ENCODE results near the gene TUBB8B.
"Not testable (repeated sequence)": the region's sequence is repeated elsewhere in the genome, so short reads cannot be mapped to it uniquely, and the experiment has no call there.

TUBB8B gene

GRCh38 chr18:49176-49665, at the start of gene TUBB8B:
Gene TUBB8B, minus strand, starts transcription at chr18:49615. Its CDS starts 58 bp downstream, at chr18:49557.
- not testable (repeated sequence) for DNase-seq (ENCODE audit: low spot score)

DNA sequence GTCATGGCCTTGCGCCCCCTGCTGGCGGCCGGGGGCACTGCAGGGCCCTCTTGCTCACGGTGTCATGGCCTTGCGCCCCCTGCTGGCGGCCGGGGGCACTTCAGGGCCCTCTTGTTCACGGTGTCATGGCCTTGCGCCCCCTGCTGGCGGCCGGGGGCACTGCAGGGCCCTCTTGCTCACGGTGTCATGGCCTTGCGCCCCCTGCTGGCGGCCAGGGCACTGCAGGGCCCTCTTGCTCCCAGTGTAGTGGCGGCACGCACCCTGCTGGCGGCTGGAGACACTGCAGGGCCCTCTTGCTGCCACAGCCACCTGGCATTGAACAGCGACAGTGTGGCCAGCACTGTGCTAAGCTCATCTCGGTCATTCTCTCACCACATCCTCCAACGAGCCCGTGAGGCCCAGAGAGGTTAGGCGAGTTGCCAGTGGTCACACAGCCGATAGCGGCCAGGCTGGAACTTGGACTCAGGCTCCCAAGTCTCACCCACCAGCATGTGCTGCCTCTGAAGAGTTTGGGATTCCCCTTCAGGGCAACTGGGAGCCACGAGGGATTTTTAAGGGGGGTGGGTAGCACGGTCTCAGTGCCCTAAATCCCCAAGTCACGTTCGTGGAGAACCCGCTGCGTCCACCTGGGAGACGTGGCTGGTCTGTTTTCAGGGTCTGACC, 48.0 kb upstream of the TUBB8B start:
- DNase-seq (ENCODE audit: low spot score), result not testable (repeated sequence)

- DNase-seq (ENCODE audit: low spot score), result not testable (repeated sequence)
Observed at GRCh38 chr18:96767-97131, 47.3 kb upstream of the TUBB8B start.

DNA sequence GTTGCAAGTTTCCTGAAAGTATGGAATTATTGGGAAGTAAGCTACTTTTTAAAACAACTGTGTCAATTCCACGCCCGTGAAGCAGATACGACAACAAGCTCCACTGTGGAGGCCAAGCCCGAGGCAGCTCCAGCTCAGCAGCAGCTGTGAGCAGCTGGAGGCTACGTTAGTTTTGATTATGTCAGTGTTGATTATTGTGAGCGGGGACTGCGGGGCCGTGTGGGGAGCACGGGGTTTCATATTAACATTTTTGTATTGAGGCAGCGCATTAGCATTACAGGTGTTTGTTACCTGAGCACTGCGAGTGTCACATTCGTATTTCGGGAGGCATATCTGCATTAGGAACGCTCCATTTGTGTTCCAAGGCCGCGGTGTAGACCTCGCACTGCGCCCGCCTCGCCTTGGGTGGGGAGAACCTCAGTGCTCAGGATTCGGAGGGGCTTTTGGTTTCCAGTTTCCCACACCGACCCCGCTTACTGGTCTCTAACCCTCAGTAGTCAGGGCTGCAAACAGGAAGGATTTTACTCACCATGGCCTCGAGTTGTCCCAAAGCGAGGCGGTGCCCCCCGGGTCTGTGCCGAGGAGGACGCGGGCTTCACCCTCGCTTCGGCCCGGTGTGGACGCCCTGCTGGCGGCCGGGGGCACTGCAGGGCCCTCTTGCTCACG, 46.8 kb upstream of the TUBB8B start:
- not testable (repeated sequence) for DNase-seq (ENCODE audit: low spot score)

DNA sequence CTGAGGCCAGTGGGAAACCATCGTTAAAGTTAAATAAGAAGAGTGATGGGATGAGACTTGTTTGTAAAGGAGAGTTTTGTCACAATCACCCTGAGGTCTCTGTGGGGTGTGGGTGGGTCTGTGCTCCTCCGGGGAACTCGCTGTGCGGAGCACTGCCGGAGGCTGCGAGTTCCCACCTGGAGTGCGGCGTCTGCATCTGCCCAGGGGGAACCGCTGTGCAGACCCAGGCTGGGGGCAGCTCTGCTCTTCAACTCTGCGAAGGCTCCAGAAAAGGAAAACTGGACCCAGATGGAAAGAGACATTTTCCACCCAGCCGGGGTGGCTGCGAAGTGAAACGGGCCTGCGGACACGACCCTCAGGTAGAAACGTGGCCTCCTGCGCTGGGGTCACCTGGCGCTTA, 46.2 kb upstream of the TUBB8B start:
- not testable (repeated sequence) for DNase-seq (ENCODE audit: low spot score)

- DNase-seq (ENCODE audit: low spot score), result not testable (repeated sequence)
Observed at GRCh38 chr18:93897-94408, 44.5 kb upstream of the TUBB8B start.

- DNase-seq (ENCODE audit: low spot score), result not testable (repeated sequence)
Observed at GRCh38 chr18:91561-91960, 42.1 kb upstream of the TUBB8B start.

DNA sequence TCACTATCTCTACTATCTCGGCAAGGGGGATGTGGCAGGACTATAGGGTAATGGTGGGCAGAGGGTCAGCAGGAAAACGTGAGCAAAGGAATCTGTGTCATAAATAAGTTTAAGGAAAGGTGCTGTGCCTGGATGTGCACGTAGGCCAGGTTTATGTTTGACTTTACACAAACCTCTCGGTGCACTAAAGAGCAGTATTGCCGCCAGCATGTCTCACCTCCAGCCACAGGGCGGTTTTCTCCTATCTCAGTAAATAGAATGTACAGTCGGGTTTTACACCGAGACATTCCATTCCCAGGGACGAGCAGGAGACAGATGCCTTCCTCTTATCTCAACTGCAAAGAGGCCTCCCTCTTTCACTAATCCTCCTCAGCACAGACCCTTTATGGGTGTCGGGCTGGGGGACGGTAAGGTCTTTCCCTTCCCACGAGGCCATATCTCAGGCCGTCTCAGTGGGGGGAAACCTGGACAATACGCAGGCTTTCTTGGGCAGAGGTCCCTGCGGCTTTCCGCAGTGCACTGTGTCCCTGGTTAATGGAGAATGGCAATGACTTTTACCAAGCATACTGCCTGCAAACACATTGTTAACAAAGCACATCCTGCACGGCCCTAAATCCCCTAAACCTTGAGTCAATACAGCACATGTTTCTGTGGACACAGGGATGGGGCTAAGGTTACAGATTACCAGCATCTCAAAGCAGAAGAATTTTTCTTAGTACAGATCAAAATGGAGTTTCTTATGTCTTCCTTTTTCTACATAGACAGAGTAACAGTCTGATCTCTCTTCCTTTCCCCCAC, 41.2 kb upstream of the TUBB8B start:
- DNase-seq (ENCODE audit: low spot score), result not testable (repeated sequence)

GRCh38 chr18:89124-89523, 39.7 kb upstream of the TUBB8B start:
- DNase-seq (ENCODE audit: low spot score), result not testable (repeated sequence)

DNA sequence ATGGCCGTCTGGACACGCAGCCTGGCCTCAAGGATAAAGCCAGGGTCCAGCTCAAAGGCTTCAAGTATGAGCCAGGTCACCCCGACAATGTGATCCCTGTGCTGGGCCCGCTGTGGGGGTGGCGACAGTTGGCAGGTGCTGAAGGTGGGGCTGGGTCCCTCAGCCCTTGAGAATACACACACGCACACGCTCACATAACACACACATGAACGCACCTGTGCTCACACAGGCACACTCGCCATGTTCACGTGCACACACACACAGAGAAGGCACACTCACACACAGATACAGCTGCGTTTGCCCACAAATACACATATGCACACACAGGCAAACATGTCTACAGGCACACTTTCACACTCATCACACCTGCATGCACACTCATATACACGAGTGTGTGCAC, 35.4 kb upstream of the TUBB8B start:
- DNase-seq (ENCODE audit: low spot score), result not testable (repeated sequence)

DNA sequence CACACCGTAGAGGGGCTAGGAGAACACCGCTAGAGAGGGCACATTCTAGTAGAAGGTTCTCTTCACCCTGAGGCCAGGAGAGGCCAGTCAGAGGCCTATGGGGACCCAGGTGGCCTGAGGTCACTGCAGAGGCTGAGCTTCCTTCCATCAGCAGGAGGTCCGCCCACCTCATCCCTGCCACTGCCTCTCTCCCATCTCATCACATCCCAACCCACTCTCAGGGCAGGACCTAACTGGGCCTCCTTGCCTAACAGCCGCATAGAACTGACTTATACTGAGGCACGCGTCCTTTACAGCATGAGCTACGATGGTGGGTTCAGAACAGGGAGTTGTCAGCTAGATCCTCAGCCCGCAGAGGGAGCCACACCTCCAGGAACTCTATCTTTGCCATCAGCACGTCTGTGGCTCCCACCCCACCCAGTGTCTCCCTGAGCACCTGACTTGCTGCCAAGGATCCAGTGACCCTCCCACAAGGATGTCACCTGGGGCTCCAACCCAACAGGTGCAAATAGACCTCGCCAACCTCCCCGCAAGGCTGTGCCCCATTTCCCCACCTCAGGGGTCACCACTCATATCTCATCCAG, 33.3 kb upstream of the TUBB8B start:
- not testable (repeated sequence) for DNase-seq (ENCODE audit: low spot score)

DNA sequence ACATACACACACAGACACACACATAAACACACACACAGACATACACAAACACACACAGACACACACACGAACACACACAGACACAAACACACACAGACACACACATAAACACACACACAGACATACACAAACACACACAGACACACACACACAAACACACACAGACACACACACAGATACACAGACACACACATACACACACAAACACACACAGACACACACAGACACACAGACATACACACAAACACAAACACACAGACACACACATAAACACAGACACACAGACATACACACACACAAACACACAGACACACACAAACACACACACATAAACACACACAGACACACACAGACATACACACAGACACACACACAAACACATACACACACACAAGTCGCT, 31.5 kb upstream of the TUBB8B start:
- DNase-seq (ENCODE audit: low spot score), result not testable (repeated sequence)

DNA sequence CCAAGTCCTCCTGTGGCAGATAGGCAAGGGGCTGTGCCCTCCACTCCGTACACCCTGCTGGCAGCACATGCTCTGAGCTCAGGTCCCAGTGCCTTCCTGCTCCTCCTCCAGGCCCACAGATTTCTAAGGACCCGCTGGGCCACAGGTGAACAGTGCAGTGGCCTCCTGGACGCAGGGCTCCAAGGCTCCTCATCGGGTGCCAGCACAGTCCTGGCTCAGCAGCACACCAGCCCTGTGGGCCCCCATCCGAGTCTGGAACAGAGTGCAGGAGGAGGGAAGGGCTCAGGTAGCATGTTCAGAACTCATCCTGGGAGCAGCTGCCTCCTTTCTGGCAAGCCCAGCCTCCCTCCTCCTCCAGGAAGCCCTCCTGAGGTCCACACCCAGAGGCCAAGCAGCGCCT, 30.8 kb upstream of the TUBB8B start:
- not testable (repeated sequence) for DNase-seq (ENCODE audit: low spot score)

GRCh38 chr18:75525-76160, 26.2 kb upstream of the TUBB8B start:
- not testable (repeated sequence) for DNase-seq (ENCODE audit: low spot score)

DNA sequence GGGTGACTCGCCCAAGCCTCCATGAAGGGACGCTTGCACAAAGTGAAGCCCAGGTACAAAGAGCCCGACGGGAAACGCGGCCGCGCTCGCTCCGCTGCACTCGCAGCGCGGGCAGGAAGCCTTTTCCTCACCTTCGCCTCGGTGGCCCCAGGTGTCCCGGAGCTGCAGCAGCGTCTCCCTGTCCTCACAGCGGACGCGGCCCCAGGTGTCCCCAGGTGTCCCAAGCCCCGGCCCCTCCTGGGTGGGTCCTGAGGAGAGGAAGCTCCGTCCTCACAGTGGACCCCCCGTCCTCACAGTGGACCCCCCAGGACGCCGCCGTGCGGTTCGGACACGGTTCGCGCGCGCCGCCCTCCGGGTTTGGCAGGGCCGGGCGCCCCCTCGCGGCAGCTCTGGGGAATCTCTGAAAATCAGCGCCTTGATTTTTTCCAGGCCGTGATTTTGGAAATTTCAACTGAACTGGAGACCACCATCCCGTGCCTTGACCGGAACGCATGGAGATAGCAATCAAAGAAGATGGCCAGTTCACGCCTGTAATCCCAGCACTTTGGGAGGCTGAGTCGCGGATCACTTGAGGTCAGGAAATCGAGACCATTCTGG, 23.9 kb upstream of the TUBB8B start:
- not testable (repeated sequence) for DNase-seq (ENCODE audit: low spot score)

DNA sequence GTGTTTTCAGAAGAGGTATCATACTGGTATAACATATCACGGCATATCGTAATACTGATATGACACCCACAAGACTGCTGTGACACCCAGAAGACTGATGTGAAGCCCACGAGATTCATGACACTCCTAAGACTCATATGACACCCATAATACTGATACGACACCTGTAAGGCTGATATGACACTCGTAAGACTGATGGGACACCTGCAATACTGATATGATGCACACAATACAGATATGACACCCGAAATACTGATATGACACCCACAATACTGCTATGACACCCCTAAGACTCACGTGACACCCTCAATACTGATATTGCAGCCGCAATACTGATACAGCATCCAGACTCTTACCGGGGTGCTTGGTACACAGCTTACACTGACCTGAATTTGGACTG, 18.3 kb upstream of the TUBB8B start:
- DNase-seq (ENCODE audit: low spot score), result not testable (repeated sequence)

- not testable (repeated sequence) for DNase-seq (ENCODE audit: low spot score)
Observed at GRCh38 chr18:64279-64678, 14.9 kb upstream of the TUBB8B start.

DNA sequence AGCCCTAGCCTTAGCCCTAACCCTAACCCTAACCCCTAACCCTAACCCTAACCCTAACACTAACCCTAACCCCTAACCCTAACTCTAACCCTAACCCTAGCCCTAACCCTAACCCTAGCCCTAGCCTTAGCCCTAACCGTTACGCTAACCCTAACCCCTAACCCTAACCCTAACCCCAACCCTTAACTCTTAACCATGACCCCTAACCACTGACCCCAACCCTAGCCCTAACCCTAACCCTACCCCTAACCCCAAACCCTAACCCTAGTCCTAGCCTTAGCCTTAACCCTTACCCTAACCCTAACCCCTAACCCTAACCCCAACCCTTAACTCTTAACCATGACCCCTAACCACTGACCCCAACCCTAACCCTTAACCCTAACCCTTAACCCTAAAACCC, 14.2 kb upstream of the TUBB8B start:
- not testable (repeated sequence) for DNase-seq (ENCODE audit: low spot score)

DNA sequence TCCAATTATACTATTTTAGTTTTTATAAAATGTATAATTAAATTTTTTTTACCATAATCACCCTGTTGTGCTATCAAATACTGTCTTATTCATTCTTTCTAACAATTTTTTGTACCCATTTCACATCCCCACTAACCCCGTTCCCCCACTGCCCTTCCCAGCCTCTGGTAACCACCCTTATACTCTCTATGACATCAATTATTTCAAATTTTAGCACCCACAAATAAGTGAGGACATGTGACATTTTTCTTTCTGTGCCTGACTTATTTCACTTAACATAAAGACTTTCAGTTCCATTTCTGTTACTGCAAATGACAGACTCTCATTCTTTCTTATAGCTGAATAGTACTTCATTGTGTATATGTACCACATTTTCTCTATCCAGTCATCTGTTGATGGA, 5.0 kb upstream of the TUBB8B start:
- DNase-seq (ENCODE audit: low spot score), result not testable (repeated sequence)

GRCh38 chr18:48696-49095, 719 bp downstream of the TUBB8B start:
- not testable (repeated sequence) for DNase-seq (ENCODE audit: low spot score)

GRCh38 chr18:13177-13576, 36.2 kb downstream of the TUBB8B start:
- not testable (repeated sequence) for DNase-seq (ENCODE audit: low spot score)
